GM21367 (cell line): ENCODE data around the gene UPP1.
"Not testable (repeated sequence)": the region's sequence is repeated elsewhere in the genome, so short reads cannot be mapped to it uniquely, and the experiment has no call there.

Experiments
- ATAC-seq: cut with Tn5 transposase; IDR thresholded peaks from one replicate; pipeline ENCODE4 v1.9.1; 2021; ENCODE audit not compliant: unreplicated experiment

Gene UPP1

DNA sequence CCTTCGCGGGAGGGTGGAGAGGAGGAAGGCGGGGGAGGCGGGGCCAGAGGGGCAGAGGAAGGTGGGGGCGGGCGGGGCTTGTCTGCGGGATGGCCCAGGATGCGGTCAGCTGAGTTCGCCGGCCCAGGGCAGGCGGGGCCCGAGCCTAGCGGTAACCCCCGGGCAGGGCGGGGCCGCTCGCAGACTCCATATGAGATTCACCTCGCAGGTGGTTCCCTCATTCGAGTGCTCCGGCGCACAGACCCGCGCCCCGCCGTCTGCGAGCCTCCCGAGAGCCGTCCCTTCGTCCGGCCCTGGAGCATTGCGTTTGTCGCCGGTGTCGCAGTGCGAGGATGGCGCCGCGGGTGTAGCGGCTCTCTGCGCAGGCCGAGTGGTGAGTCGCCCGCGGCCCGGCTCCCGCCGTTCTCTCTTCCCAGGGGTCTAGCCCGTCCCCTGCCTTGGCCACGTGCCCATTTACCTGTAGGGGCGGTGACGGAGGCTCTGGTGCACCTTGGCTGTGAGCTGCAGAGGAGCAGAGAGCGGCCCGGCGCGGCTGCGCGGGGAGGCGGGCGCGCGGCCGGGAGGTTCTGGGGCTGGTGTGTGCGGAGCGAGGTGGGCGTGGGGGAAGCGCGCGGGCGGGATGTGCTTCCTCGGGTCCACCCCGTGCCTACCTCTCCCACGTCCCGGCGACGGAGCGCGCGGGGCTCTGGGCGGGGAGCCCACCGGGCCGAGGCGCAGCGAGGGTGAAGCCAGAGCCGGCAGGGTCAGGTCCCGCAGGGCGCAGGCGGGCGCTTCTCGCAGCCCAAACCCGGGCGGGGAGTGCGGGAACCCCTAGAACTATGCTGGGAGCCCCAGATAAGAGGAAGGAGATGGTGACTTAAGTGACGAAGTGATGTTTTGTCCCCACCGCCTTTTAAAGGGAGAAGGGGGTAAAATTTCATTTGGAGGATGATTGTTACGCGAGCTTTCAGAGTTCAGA, at the start of gene UPP1:
Gene UPP1, plus strand, starts transcription at position 220 of the 958 bp plus-strand sequence. CDS start 5,519 bp downstream, outside the sequence.
- peak; percentile 49 for ATAC-seq

DNA sequence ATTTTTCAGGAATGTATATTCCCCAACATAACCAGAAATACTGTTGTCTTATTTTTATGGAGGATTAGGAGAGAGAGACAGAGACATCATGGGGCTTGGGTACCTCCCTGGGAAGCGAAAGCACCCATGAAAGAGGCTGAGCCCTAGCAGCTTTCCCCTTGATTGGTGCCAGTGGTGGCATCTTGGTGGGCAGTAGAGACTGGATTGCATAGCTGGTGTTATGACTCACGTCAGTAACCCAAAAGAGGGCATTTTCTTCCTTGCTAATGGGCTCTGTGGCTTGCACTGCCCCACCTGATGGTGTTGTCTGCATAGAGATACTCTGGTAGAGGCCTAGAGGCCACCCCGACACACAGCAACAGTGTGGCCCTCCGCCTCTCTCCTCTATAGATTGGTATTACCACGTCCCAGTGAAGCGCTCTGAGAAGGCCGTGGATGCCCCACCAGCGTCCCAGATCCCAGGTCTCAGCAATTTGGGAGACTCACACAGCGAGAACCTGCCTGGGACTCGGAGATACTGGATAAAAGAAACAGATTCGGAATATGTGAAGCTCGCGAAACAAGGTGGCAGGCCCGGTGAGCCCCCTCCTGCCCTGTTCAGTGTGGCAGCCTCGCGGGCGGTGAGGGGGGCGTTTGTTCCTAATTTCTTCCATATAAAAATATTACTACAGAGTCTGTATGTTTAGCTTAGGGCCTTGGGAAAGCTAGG, 48.0 kb upstream of the UPP1 start:
- no peak for ATAC-seq

DNA sequence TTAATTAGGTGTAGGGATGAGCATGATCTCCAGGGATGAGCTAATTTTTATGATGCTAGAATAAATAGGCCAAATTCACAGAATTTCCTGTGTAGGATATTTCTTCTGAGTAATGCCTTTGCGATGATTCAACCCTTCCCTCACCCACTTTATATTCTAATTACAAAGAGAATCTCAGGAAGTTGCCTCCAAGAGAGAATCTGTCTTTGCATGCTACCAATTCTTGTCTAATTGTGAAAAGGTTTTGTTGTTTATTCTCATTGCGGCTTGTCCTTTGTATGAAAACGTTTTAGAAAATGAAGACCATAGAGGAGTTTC, 47.5 kb upstream of the UPP1 start:
- ATAC-seq, result no peak

DNA sequence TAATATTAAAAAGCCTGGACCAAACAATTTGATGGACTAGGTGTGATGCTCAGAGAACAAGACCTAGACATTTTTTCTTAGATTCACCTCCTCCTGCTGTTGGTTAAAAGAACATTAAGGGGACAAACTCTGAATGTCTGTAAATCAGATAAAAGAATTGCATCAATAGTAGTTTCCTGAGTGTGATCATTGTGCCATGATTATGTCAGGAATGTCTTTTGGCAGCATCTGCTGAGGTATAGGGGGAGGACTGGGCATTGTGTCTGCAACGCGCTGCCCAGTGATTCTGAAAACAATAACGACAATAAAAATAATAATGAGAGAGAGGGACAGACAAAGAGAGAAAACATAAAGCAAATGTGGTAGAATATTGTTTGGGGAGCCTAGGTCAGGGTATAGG, 46.8 kb upstream of the UPP1 start:
- ATAC-seq, result no peak

DNA sequence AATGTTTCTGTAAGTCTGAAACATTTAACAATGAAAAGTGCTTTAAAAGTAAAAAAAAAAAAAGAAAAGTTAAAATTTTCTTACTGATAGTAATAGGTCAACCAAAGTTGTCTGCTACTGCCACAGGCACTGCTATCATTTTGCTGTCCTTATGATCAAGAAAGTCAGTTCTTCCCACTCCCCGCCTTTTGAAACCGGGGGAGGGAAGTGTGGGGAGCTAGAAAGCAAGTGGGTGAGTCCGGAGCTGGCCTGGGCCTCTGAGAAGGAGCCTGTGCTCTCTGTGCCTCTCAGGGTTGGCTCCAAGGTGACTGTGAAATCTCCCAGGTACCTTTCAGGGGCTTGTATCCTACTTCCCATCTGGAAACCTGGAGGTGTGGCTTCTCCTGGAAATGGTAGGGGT, 46.4 kb upstream of the UPP1 start:
- ATAC-seq, result no peak

DNA sequence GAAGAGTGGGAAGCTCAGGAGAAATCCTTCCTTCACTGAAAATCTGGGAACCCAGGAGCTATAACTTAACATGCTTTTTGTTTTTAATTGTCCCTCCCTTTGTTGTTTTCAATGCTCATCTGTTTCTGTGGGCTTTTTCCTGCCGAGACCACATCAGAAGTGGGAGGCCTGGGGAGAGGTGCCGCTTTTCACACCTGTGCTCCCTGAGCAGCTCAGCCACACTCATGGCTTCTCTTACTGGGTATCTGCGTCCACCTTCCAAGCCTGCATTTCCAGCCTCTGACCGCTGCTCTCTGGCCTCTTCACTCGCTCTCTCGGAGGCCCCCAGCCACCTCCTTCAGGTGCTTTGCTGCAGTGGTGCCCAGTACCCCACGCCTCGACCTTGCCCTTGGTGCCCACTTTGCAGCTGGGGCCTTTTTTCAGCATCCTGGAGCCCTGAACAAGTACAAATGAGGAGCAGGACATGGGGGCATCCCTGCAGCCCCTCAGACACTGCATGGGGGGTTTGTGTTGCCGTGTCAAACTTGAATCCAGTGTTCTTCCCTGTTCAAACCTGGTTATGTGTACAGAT, 43.8 kb upstream of the UPP1 start:
- no peak for ATAC-seq

DNA sequence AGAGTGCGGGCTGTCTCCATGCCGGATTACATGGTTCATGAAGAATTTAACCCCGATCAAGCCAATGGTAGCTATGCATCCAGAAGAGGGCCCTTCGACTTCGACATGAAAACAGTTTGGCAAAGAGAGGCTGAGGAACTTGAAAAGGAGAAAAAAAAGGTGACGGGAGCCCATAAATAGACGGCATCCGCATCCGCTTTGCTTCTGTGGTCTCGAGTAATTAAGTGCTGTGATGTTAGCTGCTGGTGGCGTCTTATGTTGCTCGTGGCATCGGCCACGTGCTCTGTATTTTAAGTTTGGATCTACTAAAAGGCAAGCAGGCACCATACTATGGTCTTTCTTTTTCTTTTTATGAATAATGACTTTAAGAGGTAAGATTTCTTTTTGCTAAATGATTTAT, 42.6 kb upstream of the UPP1 start:
- no peak for ATAC-seq

DNA sequence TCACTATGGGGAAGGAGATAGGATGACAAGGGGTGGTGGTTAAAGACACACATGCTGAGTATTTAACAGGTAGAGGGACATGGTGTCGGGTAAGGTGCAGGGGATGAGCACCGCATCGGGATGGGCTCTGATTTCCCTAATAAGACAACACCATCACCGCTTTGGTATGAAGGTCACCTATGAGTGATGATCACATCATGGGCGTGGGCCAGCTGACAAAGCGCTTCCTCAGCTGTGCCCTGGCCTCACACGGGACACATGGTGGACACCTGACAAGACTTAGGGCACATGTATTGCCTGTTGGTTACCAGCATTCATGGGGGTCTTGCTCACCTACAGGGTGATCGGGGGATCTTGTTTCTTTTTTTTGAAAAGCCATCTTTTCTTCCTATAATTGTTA, 41.0 kb upstream of the UPP1 start:
- ATAC-seq, result no peak

DNA sequence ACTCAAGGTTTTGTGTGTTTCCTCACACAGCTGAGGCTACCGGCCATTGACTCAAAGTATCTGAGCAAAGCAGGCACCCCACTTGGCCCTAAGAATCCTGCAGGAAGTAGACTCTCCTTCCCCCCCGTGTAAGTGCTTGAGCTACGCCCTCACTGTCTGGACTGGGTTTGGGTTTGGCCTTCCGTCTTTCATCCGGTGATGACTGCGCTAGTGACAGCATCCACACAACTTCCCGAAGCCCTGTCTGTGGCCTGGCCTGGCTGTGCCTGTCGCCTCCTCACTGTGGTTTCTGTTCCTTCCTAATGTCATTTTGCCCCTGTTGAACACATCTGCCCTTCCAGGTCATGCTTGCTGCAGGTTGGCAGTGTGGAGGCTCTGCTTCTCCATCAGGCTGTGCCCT, 39.2 kb upstream of the UPP1 start:
- ATAC-seq, result no peak

DNA sequence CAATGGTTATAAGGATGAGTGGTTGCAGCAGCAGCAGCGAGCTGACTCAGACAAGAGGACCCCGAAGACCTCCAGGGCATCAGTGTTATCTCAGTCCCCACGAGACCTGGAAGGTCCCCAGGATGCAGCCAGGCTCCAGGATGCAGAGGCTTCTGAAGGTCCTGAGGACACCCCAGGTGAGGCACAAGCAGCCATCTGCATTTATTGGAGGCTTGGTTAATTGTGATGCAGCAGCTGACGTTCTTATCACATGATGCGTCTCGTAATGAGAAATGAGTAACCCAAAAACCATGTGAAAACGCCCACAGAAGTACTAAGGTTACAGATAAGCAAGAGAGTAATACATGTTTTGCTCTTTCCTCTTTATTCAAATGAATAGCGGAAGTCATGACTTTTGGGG, 36.3 kb upstream of the UPP1 start:
- ATAC-seq, result no peak

DNA sequence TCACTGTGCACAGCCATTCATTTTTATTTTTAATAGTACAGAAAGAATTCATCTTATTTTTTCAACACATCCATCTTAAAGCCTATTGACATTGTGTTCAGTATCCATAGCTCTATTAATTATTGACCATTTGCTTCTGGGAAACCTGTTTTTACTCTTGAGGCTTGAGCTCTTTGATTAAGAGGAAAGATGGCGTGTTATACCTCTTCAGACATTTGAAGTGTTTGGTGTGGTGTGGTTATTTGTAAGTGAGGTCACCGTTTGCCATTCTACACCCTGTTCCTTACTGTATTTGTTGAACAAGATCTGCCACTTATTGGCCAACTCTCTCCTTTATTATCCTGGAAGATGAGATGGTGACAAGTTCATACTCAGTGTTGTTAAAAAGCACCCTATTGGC, 35.3 kb upstream of the UPP1 start:
- no peak for ATAC-seq

DNA sequence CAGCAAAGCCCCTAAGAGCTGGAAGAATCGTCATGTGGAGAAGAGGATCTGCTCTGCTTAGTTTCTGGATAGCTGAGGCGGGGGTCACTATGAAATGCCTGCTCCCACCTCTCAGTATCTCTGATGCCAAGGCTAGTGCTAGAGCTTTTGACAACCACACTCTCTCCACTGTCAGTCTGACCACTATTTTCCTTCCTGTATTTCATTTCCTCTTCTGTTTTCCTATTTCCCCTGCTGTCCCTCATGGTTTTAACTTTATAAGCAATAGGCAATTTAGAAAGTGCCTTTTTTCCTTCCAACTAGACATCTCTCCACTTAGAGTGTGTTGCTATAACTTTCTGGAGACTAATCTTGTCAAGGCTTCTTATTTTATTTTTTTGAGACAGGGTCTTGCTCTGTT, 30.1 kb upstream of the UPP1 start:
- no peak for ATAC-seq

DNA sequence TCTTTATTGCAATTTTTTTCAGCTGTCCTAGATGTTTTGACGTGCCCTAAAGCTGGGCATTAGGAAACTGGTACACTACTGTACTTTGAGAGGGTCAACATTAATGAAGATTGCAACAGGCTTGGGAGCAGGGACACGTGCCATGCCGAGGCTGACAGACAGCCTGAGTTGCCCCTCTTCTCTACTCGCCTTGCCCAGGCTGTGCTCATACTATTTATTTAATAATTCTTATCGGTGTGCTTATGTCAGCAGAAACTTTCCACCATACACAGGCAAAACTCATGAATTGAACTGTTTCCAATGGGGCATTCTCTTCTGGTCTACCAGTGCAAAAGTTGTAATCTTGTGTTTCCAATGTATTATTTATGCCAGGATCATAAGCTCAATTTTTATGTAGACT, 29.4 kb upstream of the UPP1 start:
- ATAC-seq, result no peak

DNA sequence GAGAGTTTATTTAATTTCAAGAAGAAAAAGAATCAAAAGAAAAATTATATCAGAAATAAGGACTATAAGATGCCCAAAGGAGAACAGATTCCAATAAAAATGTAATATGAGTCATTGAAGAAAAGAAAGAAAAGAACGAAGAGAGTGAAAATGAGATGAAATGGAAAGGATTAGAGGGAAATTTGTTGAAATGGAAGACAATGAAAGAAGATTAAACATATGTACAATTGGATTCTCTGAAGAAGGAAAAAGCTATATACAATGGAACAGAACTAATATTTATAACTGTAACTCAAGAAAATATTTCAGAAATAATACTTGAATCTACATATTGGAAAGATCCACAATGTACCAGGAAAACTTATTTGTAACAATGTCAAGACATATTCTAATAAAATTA, 25.1 kb upstream of the UPP1 start:
- no peak for ATAC-seq

DNA sequence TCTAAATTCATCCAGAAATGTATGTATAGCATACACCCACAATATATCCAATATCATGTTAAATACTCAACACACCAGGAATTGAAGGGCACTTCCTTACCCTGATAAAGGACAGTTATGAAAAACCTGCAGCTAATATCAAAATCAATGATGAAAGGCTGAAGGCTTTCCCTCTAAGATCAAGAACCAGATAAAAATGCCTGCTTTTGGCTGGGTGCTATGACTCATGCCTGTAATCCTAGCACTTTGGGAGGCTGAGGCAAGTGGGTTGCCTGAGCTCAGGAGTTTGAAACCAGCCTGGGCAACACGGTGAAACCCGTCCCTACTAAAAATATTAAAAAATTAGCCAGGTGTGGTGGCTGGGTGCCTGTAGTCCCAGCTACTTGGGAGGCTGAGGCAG, 21.6 kb upstream of the UPP1 start:
- ATAC-seq, result no peak

DNA sequence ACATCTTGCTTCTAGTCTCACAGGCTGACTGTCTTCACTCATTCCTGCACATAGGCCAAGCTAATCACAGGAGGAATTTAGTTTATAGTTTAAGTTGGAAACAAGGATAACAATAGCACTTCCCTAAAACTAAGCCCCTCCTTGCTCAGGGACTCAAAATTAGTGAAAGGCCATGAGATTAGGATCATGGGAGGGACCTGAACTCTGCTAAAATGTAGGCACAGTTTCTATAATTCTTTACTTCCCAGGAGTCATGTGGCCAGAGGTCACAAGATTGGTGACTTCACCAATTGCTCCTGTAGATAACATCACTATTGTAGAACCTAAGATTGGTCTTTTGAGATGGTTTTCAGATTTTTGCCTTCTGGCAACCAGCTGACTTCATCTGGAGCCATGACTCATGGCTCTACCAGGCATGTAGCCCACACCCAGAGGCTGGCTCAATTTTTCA, 14.8 kb upstream of the UPP1 start:
- ATAC-seq, result no peak

DNA sequence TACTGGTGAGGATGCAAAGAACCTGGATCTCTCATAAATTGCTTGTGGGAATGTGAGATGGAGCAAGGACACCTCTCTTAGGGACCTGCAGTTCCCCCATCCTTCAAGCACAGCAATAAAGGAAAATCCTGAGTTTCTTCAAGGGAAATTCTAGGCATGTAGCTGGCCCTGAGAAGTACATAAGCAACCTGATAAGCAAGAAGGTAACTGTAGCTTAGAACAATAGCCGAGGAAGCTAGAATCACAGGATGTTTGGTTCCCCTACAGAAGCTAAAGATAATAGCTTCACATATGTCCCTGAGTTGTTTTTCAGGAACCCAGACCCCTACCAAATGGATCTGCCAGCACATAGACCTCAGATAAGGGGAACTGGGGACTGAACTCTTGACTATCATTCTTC, 11.6 kb upstream of the UPP1 start:
- no peak for ATAC-seq

DNA sequence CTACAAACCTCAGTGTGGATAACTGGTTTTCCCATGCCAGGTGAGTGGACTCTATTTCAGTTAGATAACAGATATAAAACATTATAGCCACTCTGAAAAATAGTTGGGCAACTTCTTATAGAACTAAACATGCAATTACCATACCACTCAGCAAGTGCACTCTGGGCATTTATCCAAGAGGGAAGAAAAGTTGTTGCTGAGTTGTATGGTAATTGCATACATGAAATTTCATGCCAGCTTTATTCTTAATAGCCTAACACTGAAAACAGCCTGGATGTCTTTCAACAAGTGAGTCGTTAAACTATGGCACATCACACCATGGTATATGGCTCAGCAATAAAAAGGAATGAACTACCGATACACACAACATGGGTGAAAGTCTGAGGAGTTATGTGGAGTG, 10.6 kb upstream of the UPP1 start:
- no peak for ATAC-seq

DNA sequence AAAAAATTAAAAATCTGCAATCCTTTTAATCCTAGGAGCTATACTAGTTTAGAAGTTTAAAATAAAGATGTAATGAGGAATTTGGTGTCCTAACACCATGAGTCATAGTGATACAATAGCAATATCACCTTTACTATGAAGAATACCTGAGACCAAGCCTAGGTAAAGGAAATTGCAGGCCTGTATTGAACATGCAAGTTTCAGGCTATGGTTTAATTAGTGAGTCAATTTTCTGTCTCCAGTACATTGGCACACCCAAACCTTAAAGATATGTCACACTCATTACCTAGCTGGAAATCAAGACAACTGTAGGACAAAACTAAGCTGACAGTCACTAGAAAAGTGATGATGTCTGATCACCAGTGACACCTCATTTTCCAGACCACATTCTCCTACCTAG, 6.7 kb upstream of the UPP1 start:
- not testable (repeated sequence) for ATAC-seq

DNA sequence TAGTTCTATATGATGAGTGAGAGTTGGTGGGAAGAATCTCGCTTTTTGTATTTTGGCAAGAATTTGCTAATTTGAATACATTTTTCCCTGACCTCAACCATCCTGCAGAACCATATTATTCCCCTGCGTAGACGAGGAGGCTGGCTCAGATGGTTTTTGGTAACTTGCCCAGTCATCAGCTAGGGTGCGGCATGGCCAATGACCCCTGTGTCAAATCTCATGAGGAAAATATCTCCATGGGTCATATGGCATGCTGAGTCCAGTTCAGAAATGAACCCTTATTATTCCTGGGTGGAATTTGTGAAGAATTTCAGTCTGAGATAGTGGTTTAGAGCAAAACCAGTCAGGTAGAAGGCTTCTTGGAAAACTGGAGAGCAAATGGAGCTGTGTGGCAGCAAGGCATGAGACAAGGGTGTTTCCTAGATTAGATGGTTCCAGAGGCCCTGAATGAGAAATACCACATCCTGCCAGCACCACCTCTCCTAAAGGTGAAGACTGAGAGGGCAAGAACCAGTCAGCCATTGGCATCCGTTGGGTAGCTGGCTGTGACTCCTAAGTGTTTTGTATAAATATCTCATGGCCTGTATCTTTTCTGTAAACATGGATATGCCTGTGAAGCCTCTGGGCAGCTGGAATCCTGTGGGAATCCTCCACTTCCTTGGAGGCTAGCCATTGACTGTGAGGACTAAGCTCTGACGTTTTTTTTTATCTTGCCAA, 5.8 kb upstream of the UPP1 start:
- ATAC-seq, result no peak

DNA sequence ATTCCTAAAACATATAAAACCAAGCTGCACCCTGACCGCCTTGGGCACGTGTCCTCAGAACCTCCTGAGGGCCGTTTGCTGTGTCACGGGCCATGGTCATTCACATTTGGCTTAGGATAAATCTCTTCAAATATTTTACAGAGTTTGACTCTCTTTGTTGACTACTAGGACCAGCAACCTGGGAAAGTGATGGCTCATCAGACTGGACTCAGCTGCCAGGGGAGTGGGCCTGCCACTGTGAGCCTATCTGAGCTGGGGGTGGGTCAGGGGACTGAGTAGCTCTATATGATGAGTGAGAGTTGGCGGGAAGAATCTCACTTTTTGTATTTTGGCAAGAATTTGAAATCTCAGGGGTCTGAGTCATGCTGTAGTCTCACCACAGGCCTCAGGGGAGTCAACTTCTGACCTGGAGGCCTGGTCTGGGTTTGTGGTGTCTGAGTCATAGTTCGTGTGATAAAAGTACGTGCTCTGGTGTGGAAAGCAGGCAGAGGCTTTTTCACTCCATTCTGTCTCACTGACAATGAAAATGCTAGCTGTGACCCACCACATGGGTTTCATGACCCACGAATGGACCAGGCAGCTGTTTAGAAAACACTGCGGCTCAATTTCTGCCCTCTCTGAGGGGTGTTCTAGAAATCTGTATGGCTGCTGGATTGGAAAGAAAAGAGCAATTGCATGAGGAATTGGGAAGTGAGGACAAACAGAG, 4.2 kb upstream of the UPP1 start:
- ATAC-seq, result peak; percentile 61
